NCI-H1092 treated with DMSO at 0.1 percent for 48 hours (cell line): ENCODE data around the gene SSTR5.
A peak's percentile ranks its signal among the peaks of the same experiment; 100 is the strongest.

Experiments
- DNase-seq: peaks from one replicate; lab custom pipeline; 2025; lab: John Stamatoyannopoulos, UW

Gene SSTR5

GRCh38 chr16:1124291-1124690 is 51.7 kb downstream of the SSTR5 start:
- no peak for DNase-seq

GRCh38 chr16:1124795-1125194 is 52.2 kb downstream of the SSTR5 start:
- DNase-seq = no peak

GRCh38 chr16:1125471-1125870 is 52.9 kb downstream of the SSTR5 start:
- DNase-seq = peak; percentile 11

GRCh38 chr16:1126044-1126443 is 53.5 kb downstream of the SSTR5 start:
- no peak for DNase-seq

GRCh38 chr16:1126586-1126985 is 54.0 kb downstream of the SSTR5 start:
- DNase-seq = no peak

GRCh38 chr16:1127101-1127500 is 54.6 kb downstream of the SSTR5 start:
- DNase-seq = no peak

GRCh38 chr16:1127971-1128715 is 55.6 kb downstream of the SSTR5 start:
- no peak for DNase-seq

- no peak for DNase-seq
Observed at GRCh38 chr16:1129106-1129960, 56.8 kb downstream of the SSTR5 start.

GRCh38 chr16:1130382-1130781 is 57.8 kb downstream of the SSTR5 start:
- DNase-seq = no peak
